Upper lobe of right lung (tissue), 1 donor: ENCODE measurements around the gene IGSF21. TPM values are rescaled to one million over a fixed set of nuclear protein-coding genes. Genes with fewer than 3 reads are reported as not detected.

Source experiments
- ATAC-seq: fragments of 200-7000 bp; cut with Tn5 transposase; one replicate; pipeline ENCODE4 v1.9.1; 2020; ENCODE audit warnings: mild to moderate bottlenecking, moderate library complexity
- DNase-seq: peaks from one replicate; pipeline ENCODE4 v3.0.0-alpha.2; 2020
- H3K27ac ChIP-seq: fragments of 200-600 bp; one replicate; pipeline ENCODE4 v1.8.0; 2022
- H3K27me3 ChIP-seq: fragments of 200-600 bp; one replicate; pipeline ENCODE4 v1.8.0; 2022; ENCODE audit warnings: mild to moderate bottlenecking
- H3K36me3 ChIP-seq: fragments of 200-600 bp; one replicate; pipeline ENCODE4 v1.8.0; 2022
- H3K4me1 ChIP-seq: fragments of 200-600 bp; one replicate; pipeline ENCODE4 v1.8.0; 2022
- H3K4me3 ChIP-seq: fragments of 200-600 bp; one replicate; pipeline ENCODE4 v1.8.0; 2022; ENCODE audit warnings: mild to moderate bottlenecking
- H3K9me3 ChIP-seq: fragments of 200-600 bp; one replicate; pipeline ENCODE4 v1.8.0; 2022
- intact Hi-C: fragments of 100-400 bp; cut with DNase I; formaldehyde crosslinking; loops from one replicate; pipeline ENCODE4 v1.11.0; 2022
- total RNA-seq: library from RNA; stranded (reverse); fragmentation: NEBNext Ultra II Directional; extraction: Animal tissue kit (Norgen Biotek cat#: 25700); gene quantifications from one replicate; pipeline ENCODE4 v1.2.1, GENCODE V29; 2021
- TF ChIP-seq, protein P1 (sequence below): fragments of 200-600 bp; IDR thresholded peaks from one replicate; pipeline ENCODE4 v1.8.0; 2022; ENCODE audit warnings: antibody characterized with exemption
- donor health status: DM: no; HTN: yes; CAD: no; lungs with severe emphysema.

IGSF21 gene
- total RNA-seq, 1 donor from 2014 or later, result 3.2 TPM

DNA sequence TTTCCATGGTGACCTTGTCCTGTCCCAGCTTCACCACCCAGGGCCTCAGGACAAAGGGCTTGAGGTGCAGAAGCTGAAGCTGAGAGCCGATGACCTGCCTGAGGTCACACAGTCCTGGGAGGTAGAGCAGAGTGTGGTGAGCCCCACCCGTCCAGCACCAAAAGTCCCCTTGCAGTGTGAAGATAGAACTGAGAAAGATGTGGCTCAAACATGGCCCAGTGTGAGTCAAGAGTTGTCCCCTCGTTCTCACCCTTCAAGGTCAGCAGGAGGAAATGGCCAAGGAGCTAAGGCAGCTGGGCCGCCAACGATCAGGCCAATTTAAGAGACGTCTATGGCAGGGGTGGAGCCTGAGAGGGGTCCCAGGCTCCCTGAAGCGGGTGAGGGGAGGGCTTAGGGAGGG lies 215.7 kb downstream of the IGSF21 start:
- Histone ChIP-seq H3K36me3 (no peaks in the 10 kb centered on the region), H3K27ac (no peak overlapping the region), H3K27me3 (no peaks in the 10 kb centered on the region), H3K9me3 (no peaks in the 10 kb centered on the region), H3K4me1 (no peaks in the 10 kb centered on the region), H3K4me3 (no peak overlapping the region)
- TF ChIP-seq, protein P1, sequence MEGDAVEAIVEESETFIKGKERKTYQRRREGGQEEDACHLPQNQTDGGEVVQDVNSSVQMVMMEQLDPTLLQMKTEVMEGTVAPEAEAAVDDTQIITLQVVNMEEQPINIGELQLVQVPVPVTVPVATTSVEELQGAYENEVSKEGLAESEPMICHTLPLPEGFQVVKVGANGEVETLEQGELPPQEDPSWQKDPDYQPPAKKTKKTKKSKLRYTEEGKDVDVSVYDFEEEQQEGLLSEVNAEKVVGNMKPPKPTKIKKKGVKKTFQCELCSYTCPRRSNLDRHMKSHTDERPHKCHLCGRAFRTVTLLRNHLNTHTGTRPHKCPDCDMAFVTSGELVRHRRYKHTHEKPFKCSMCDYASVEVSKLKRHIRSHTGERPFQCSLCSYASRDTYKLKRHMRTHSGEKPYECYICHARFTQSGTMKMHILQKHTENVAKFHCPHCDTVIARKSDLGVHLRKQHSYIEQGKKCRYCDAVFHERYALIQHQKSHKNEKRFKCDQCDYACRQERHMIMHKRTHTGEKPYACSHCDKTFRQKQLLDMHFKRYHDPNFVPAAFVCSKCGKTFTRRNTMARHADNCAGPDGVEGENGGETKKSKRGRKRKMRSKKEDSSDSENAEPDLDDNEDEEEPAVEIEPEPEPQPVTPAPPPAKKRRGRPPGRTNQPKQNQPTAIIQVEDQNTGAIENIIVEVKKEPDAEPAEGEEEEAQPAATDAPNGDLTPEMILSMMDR, result no peak
- ATAC-seq, result no peak
- DNase-seq, result no peak
- intact Hi-C loops, result no loop called here

DNA sequence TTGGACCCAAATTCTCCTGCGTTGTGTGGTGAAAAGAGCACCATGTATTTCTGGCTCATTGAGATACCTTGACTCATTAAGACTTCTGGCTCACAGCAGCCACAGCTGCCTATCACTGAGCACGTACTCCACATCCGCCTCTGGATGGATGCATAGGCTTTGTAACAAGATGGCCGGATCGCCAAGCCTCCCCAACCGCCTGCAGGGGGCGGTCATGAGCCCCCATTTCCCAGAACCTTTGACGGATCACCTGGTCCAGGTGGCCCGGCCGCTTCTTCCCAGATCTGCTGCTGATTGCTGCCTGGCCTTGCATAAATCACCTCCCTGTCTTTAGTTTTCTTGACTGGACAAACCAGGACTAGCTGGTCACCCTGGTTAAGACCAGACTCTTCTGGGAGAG lies 216.6 kb downstream of the IGSF21 start:
- Histone ChIP-seq H3K36me3 (no peaks in the 10 kb centered on the region), H3K27ac (no peak overlapping the region), H3K27me3 (no peaks in the 10 kb centered on the region), H3K4me3 (no peak overlapping the region), H3K4me1 (no peaks in the 10 kb centered on the region), H3K9me3 (no peaks in the 10 kb centered on the region)
- intact Hi-C loops, result no loop called here
- no peak for DNase-seq
- no peak for ATAC-seq
- TF ChIP-seq, protein P1, result peak; percentile 27

DNA sequence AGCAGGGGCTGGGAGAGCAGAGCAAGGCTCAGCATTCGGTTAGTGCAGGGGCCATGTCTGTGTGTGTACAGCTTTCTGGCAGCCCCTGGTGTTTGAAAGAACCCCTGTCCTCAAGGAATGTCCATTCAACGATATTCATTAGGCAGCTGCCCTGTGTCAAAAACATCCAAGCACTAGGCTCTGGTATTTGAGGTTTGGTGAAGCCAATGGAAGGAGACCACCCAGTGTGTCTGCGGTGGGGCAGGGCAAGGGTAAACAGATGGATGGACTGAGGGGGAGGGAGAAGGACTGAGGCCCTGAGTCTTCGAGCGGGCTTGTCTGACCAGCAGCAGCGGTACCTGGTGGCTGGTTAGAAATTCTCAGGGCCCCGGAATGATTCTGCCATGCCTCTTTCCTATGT lies 217.5 kb downstream of the IGSF21 start:
- Histone ChIP-seq H3K4me1 (no peaks in the 10 kb centered on the region), H3K4me3 (no peak overlapping the region), H3K36me3 (no peaks in the 10 kb centered on the region), H3K9me3 (no peaks in the 10 kb centered on the region), H3K27me3 (no peaks in the 10 kb centered on the region), H3K27ac (no peak overlapping the region)
- no peak for ATAC-seq
- no peak for DNase-seq
- intact Hi-C loops, result no loop called here
- TF ChIP-seq, protein P1, result no peak

DNA sequence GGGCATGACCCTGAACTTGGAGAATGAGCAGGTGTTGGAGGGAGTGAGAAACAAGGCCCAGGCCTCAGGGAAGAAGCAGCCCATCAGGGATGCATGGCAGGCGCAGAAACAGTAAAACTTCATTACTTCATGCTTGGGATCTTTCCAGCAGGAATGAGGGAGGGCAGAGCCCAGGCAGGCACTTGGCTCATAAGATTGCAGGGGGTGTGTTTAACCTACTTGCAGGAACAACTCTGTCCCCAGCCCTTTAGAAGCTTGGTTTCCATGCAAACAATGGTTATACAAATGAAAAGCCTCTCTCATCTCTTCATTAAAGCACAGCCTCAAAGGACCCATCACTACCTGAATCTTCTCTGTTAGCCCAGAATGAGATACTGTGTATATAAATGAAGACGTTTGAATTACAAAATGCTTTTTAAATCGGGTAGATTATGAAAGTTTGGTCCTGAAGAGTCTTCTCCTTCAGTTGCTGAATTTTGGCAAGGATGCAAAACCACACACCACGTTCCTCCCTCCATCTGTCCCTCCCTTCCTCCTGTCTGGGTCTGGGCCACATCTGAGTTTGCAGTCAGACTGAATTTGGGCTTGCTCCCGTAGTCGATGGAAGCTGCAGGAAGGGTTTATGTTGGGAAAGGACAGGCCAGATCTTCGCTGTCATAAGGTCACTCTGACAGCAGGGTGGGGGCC lies 218.8 kb downstream of the IGSF21 start:
- no peaks in the 10 kb centered on the region for H3K4me1 ChIP-seq
- no peaks in the 10 kb centered on the region for H3K27me3 ChIP-seq
- ATAC-seq, result no peak
- intact Hi-C loops, result no loop called here
- no peaks in the 10 kb centered on the region for H3K36me3 ChIP-seq
- no peaks in the 10 kb centered on the region for H3K9me3 ChIP-seq
- no peak overlapping the region for H3K4me3 ChIP-seq
- DNase-seq, result no peak
- H3K27ac ChIP-seq, result no peak overlapping the region
- TF ChIP-seq, protein P1, result no peak

DNA sequence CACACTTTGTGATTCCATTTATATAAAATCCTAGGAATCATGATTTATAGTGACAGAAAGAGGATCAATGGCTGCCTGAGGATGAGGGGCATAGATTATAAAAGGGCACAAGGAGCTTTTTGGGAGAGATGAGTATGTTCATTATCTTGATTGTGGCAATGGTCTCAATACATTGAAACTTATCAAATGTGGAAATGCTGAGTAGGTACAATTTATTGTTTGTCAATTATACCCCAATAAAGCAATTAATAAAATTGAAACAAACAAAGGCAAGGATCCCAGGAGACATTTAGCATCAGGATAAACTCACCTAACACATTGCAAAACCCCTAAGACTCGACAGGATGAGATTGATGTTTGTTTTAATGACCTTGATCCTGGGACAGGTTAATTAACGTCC lies 220.1 kb downstream of the IGSF21 start:
- no peaks in the 10 kb centered on the region for H3K4me1 ChIP-seq
- H3K9me3 ChIP-seq, result no peaks in the 10 kb centered on the region
- intact Hi-C loops, result no loop called here
- no peak overlapping the region for H3K27ac ChIP-seq
- ATAC-seq (no peak), DNase-seq (no peak)
- no peak overlapping the region for H3K4me3 ChIP-seq
- peaks cover 8% of the 10 kb centered on the region for H3K27me3 ChIP-seq
- TF ChIP-seq, protein P1, result no peak
- H3K36me3 ChIP-seq, result no peaks in the 10 kb centered on the region

DNA sequence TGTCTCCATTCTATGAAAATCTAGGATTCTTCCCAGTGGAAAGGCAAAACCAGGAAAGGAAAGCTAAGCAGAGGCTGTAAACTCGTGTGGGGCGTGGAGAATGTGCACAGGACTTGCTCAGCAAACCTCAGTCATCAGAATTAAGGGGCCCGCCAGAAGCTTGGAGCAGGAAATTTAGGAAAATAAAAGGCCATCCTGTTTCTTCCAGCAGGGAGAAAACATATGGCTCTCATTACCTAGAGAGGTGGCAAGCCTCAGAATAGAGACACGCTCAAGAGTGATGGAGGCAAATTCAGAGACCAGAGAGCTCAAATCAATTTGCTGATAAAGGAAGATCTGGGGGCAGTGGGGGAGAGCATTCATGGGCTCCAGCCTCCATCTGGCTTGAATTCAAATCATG lies 221.2 kb downstream of the IGSF21 start:
- ATAC-seq (no peak), DNase-seq (no peak)
- Histone ChIP-seq H3K9me3 (no peaks in the 10 kb centered on the region), H3K27ac (no peak overlapping the region), H3K27me3 (peaks cover 8% of the 10 kb centered on the region), H3K4me1 (no peaks in the 10 kb centered on the region), H3K36me3 (no peaks in the 10 kb centered on the region), H3K4me3 (no peak overlapping the region)
- intact Hi-C loops, result no loop called here
- TF ChIP-seq, protein P1, result no peak
